Natural killer cell (primary cell): ENCODE measurements around the gene CD40. TPM values are rescaled to one million over a fixed set of nuclear protein-coding genes. Genes with fewer than 3 reads are reported as not detected.

Experiments used
- ATAC-seq, 3 donors: fragments of 150-1000 bp in 2 of 3; fragments of 200-7000 bp in 1 of 3; cut with Tn5 transposase; 1 replicate in 1 of 3; 2 replicates in 2 of 3; pipeline ENCODE4 v1.10.0; 2021; ENCODE audit warnings: mild to moderate bottlenecking in 2 of 3, moderate library complexity in 2 of 3
- DNase-seq, 2 donors: peaks; one replicate each; pipeline versions ENCODE4 v3.0.0 to v3.0.0-alpha.2; 2013 to 2021; ENCODE audit warnings: mixed read lengths in 1 of 2
- H3K27ac ChIP-seq: one replicate; pipeline ENCODE4 v1.5.1; 2013; ENCODE audit warnings: mild to moderate bottlenecking, low read length
- H3K27me3 ChIP-seq: one replicate; pipeline ENCODE4 v1.6.1; 2013; ENCODE audit warnings: low read length; ENCODE audit not compliant: control insufficient read depth, insufficient read depth
- H3K36me3 ChIP-seq: one replicate; pipeline ENCODE4 v1.6.1; 2013; ENCODE audit warnings: low read length; ENCODE audit not compliant: control insufficient read depth, insufficient read depth
- H3K4me1 ChIP-seq: one replicate; pipeline ENCODE4 v1.6.1; 2013; ENCODE audit warnings: low read length; ENCODE audit not compliant: control insufficient read depth, insufficient read depth
- H3K4me3 ChIP-seq: one replicate; pipeline ENCODE4 v1.5.1; 2013; ENCODE audit warnings: low read length
- H3K9me3 ChIP-seq: one replicate; pipeline ENCODE4 v1.6.1; 2013; ENCODE audit warnings: low read length; ENCODE audit not compliant: control insufficient read depth, insufficient read depth
- H3K27ac Mint-ChIP-seq, 2 donors: one replicate each; pipeline ENCODE4 v1.8.0; 2022; ENCODE audit warnings: mild to moderate bottlenecking in 2 of 2, mixed read lengths in 2 of 2, moderate library complexity in 1 of 2
- H3K27me3 Mint-ChIP-seq, 2 donors: one replicate each; pipeline ENCODE4 v1.8.0; 2022; ENCODE audit warnings: low read depth in 2 of 2, mixed read lengths in 2 of 2
- H3K36me3 Mint-ChIP-seq: one replicate; pipeline ENCODE4 v1.8.0; 2022; ENCODE audit warnings: mixed read lengths
- H3K4me1 Mint-ChIP-seq, 2 donors: one replicate each; pipeline ENCODE4 v1.8.0; 2022; ENCODE audit warnings: mixed read lengths in 2 of 2
- H3K4me3 Mint-ChIP-seq: one replicate; pipeline ENCODE4 v1.8.0; 2022; ENCODE audit warnings: mild to moderate bottlenecking, moderate library complexity, mixed read lengths
- H3K9me3 Mint-ChIP-seq, 2 donors: one replicate each; pipeline ENCODE4 v1.8.0; 2022; ENCODE audit warnings: mixed read lengths in 2 of 2
- WGBS: methylation state at CpG from one replicate; pipeline ENCODE4 v1.1.7; 2013; ENCODE audit warnings: missing lambda C conversion rate; ENCODE audit not compliant: insufficient coverage; 5-methylcytosine and 5-hydroxymethylcytosine counted together
- intact Hi-C: fragments of 100-400 bp; cut with micrococcal nuclease; formaldehyde crosslinking; loops from one replicate; pipeline ENCODE4 v1.14.2; 2022
- total RNA-seq, 4 donors: library from RNA; stranded (reverse); fragments of 120-200 nt in 1 of 4; gene quantifications; one replicate each; pipeline versions ENCODE4 v1.2.3 to v1.2.4, GENCODE V29; 2013 to 2022
- TF ChIP-seq, protein P1 (sequence below): fragments of 200-600 bp; IDR thresholded peaks from one replicate; pipeline ENCODE4 v1.8.0; 2022; ENCODE audit warnings: antibody characterized with exemption

The CD40 gene
- total RNA-seq, 3 donors from 2014 or later (not counting 1 experiment from before 2014, with no cell fraction given), result 7.1 to 9.1 (median 7.2) TPM

DNA sequence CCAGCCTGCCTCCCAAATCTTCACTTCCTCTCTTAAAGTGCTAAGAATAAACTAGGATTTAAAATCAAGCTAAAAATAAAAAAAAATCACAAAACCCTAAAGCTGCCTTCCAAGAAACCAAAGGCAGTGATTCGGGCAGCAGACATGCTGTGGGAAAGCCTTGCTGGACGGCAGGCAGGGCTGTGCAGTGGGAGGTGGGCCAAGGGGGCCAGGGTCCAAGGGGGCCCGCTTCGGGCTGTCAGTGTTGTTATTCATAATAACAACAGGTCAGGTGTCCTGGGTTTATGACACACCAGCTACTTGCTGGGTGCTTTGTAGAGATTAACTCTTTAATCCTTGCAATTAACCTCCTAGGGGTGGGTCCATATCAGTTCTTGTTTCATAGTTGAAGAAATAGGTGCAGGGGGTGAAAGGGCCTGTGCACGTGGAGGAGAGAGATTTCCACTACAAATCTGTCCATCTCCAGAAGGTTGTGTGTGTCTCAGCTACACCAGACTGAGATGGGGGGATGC lies 40.4 kb downstream of the CD40 start:
- peaks cover 17 to 18% of the 10 kb centered on the region in 2 donors for H3K27me3 Mint-ChIP-seq
- no peaks in the 10 kb centered on the region for H3K36me3 Mint-ChIP-seq
- no peak for ATAC-seq
- Histone ChIP-seq H3K4me1 (no peaks in the 10 kb centered on the region), H3K9me3 (no peaks in the 10 kb centered on the region), H3K27ac (no peak overlapping the region), H3K27me3 (no peaks in the 10 kb centered on the region), H3K36me3 (no peaks in the 10 kb centered on the region), H3K4me3 (no peak overlapping the region)
- no peak overlapping the region for H3K4me3 Mint-ChIP-seq
- no peak for DNase-seq
- intact Hi-C loops, result no loop called here
- no peaks in the 10 kb centered on the region for H3K4me1 Mint-ChIP-seq
- H3K9me3 Mint-ChIP-seq, result no peaks in the 10 kb centered on the region
- TF ChIP-seq, protein P1, sequence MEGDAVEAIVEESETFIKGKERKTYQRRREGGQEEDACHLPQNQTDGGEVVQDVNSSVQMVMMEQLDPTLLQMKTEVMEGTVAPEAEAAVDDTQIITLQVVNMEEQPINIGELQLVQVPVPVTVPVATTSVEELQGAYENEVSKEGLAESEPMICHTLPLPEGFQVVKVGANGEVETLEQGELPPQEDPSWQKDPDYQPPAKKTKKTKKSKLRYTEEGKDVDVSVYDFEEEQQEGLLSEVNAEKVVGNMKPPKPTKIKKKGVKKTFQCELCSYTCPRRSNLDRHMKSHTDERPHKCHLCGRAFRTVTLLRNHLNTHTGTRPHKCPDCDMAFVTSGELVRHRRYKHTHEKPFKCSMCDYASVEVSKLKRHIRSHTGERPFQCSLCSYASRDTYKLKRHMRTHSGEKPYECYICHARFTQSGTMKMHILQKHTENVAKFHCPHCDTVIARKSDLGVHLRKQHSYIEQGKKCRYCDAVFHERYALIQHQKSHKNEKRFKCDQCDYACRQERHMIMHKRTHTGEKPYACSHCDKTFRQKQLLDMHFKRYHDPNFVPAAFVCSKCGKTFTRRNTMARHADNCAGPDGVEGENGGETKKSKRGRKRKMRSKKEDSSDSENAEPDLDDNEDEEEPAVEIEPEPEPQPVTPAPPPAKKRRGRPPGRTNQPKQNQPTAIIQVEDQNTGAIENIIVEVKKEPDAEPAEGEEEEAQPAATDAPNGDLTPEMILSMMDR, result no peak
- no peak overlapping the region for H3K27ac Mint-ChIP-seq
- WGBS, result 68% methylated on average over 4 of the region's 5 CpGs

DNA sequence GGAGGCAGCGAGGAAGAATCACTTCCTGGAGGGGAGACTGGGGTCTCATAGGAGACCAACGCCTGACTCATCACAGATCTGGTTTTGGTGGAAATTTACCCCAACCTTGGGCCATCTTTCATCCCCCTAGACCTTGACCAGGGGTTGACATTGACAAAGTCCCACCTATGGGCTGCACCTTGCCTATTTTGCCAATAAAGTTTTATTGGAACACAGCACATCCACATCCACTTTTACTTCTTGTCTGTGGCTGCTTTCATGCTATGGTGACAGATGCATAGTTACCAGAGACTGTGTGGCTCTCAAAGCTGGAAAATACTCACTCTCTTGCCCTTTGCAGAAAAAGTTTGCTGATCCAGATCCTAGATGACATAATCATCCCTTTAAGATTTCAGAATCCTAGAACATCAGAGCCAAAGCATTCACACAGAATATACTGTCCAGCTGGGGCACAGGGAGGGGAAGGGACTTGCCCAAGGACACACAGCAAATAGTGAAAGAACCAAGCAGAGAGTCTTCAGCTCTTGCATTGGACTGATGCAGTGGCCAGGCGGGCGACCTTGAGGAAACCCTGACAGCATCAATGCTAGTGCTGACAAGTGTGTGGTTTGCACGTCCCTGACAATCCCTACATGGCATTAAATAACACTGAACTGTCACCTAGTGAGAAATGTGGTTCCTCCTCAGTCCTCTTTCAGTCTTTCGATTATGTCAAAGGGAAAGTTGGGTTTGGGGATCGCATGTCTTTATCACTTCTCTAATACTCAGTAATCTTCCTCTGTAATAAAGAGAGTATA lies 41.2 kb downstream of the CD40 start:
- H3K36me3 Mint-ChIP-seq, result no peaks in the 10 kb centered on the region

DNA sequence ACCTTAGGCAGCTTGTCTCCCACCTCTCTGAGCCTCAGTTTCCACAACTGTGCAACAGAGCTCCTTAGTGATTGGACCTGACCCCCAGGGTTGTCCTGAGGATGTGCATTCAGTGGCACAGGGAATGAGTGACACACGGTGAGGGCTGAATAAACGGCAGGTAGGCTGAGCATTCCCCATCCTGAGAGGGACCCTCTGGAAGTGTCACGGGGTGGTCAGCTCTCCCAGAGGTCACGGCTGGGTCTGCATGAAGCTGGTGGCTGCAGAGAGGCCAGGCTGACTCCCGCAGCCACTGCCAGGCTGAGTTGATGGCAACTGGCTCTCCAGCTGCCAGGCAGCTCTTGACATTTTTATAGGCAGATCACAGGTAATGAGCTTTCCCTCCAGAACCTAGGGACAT lies 42.5 kb downstream of the CD40 start:
- Mint-ChIP-seq H3K36me3 (no peaks in the 10 kb centered on the region), H3K27ac (no peak overlapping the region), H3K4me3 (no peak overlapping the region), H3K4me1 (no peaks in the 10 kb centered on the region), H3K9me3 (no peaks in the 10 kb centered on the region), H3K27me3 (peaks cover 13 to 18% of the 10 kb centered on the region in 2 donors)
- intact Hi-C loops, result no loop called here
- Histone ChIP-seq H3K9me3 (no peaks in the 10 kb centered on the region), H3K27me3 (no peaks in the 10 kb centered on the region), H3K36me3 (no peaks in the 10 kb centered on the region), H3K27ac (no peak overlapping the region), H3K4me1 (no peaks in the 10 kb centered on the region), H3K4me3 (no peak overlapping the region)
- WGBS, result 66% methylated on average over 5 of the region's 5 CpGs
- no peak for DNase-seq
- no peak for ATAC-seq
- TF ChIP-seq, protein P1, result no peak

More for the DNA sequence above, 41.2 kb downstream of the CD40 start:
- DNase-seq (no peak), ATAC-seq (no peak)
- Mint-ChIP-seq H3K4me1 (no peaks in the 10 kb centered on the region), H3K4me3 (no peak overlapping the region), H3K27ac (no peak overlapping the region), H3K9me3 (no peaks in the 10 kb centered on the region), H3K27me3 (peaks cover 18 to 21% of the 10 kb centered on the region in 2 donors)
- no peak overlapping the region for H3K4me3 ChIP-seq
- TF ChIP-seq, protein P1, result no peak
- no peak overlapping the region for H3K27ac ChIP-seq
- no peaks in the 10 kb centered on the region for H3K4me1 ChIP-seq
- H3K36me3 ChIP-seq, result no peaks in the 10 kb centered on the region
- H3K9me3 ChIP-seq, result no peaks in the 10 kb centered on the region
- WGBS, result 53% methylated on average over 5 of the region's 7 CpGs
- intact Hi-C loops, result no loop called here
- H3K27me3 ChIP-seq, result no peaks in the 10 kb centered on the region
